ENCODE results near the gene PDZD7.

DNA sequence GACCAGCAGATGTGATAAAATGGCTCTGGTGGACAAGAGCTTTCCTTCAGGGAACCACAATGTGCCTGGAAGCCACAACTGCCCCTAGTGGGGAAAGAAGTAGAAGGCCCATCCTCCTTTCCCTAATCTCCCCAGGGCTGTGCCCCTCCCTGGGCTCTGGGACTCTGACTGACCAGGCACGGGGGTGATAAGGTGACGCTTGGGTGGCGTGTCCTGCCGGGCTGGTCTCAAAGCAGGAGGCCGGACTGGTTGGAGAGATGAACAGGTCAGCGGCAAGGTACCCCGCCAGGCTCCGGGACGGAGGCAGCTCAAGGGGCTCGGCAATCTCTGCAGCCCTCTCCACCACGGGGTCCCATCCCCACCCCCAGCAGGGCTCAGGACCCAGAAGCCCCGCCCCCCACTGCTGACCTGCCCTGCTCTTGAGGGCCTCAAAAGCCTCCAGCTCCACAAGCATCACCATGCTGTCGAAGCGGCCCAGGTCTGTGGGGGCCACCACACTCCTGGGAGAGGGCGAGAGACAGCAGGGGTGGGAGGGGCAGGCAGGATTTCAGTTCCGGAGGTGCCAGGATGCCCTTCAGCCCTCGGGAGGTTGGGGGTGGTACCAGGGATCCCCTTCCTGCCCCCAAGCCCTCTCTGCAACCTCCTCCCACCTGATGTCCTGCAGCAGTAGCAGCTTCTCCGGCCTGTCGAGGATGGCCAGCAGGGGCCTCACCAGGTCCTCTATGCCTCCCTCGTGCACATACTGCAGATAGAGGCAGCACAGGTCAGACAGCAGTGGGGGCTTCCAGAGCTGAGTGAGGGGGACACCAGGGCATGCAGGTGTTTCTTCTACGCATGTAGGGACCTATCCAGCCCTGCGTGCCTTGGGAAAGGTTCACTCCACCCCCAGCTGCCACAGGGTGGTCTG lies 19.2 kb downstream of the PDZD7 start:
- TF ChIP-seq CTCF (IDR thresholded peaks at IDR 0.05 in 8 of 11, conservative IDR thresholded peaks at IDR 0.05 in 3 of 11) (no peak), POLR2A (IDR thresholded peaks at IDR 0.05) (no peak)

Measured in spleen (tissue), 7 donors.